GM18511 (cell line): Measurements from ENCODE around the gene LNX2.

Experiments used
- ATAC-seq: cut with Tn5 transposase; IDR thresholded peaks from one replicate; pipeline ENCODE4 v1.9.1; 2021; ENCODE audit warnings: mild to moderate bottlenecking, moderate library complexity; ENCODE audit not compliant: unreplicated experiment

Gene LNX2

DNA sequence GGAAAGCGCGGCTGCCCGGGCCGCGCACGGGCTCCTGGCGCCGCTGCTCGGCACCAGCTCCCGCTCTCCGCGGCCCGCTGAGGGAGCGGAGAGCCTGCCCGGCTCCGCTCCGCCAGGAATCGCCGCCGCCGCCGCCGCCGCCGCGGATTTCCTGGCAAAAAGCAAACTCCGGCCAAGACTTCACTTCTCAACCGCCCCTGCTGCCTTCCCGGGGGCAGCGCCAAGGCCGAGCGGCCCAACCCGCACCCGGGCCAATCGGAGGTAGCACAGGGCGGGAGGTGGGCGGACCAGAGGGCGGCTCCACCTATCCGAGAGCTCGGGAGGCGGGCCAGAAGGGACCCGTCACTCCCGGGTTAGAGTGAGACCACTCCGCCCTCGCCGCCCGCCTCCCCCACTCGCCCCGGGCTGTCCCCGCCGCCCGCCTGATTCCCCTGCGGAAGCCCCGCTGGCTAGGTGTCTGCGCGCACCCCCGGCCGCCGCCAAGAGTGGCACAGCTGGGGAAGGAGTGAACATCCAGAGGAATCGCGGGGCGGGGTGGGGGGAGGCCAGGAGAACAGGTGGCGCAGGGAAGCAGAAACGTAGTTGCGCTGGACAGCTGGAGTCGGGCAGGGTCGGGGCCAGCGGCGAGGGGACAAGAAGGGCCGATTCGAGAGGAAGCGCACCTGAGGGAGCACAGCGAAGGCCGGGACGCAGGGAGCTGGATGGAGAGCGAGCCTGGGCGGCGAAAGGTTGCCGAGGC lies at the start of gene LNX2:
LNX2 (minus strand) TSS at position 153 of the 739 bp plus-strand sequence. CDS start 38,826 bp downstream, outside the sequence.
- peak; percentile 88 for ATAC-seq

DNA sequence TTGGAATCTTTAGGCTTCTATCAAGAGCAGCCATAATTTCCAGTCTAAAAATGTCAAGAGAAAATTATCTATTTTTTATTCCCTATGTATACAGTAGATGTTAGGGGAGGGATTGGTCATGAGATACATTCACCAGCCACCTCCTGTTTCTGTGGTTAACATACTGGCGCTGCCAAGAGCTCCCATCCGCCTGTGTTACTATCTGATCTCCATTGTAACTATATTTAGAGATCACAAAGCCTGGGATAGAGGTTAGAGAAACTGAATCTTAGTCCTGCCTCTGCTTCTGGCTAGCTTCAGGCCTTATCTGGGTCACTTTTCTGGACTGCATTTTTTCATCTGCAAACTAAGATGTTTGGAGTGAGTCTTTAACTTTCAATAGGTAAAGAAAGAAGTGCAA lies 47.6 kb upstream of the LNX2 start:
- no peak for ATAC-seq

DNA sequence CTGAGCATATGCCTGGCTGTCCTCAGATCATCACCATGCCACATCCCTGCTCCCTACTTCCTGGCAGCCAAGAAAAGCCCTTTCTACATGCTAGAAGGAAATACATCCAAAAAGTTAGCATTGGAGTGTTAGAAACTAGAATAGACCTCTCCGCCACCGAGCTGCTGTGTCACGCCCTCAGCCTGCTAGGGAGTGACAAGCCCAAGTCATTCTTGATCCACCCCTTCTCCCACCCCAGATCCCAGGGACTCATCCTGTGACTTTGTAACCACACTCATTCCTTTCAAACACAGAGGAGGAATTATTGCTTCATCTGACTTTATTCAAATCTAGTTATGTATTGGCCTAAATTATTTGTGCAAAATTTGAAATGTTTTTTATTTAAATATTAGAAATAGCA lies 46.6 kb upstream of the LNX2 start:
- ATAC-seq = no peak

DNA sequence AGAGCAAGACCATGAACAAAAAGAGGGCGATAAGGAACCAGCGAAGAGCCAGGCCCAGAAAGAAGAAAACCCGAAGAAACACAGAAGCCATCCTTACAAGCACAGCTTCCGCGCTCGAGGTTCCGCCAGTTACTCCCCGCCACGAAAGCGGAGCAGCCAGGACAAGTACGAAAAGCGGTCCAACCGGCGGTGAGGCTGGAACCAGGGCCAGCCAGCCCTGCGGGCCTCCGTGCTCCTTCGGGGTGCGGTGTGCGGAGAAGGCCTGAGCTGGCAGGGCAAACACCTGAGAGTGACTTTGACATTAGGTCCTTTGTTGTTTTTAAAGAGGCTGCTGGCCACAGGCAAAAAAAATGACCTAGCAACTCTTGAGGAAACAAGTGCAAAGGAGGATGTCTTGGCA lies 45.4 kb upstream of the LNX2 start:
- no peak for ATAC-seq

DNA sequence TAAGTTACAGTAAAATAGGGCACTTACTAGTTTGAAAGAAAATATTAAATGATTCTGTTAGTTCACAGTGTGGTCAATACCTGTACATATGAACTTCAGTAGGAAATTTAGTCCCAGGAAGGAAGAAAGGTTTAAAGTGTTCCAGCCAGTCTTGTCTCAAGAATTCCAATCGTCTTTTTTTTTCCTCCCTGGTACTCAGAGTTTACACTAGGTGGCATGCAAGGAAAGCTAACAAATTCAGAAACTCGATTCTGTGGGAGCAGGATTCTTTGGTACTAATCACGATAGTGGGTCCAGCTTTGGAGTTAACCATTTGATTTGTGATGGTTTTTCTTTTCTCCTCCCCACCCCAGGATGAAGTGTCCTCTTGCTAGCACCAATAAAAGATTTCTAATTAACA lies 45.0 kb upstream of the LNX2 start:
- ATAC-seq = no peak

DNA sequence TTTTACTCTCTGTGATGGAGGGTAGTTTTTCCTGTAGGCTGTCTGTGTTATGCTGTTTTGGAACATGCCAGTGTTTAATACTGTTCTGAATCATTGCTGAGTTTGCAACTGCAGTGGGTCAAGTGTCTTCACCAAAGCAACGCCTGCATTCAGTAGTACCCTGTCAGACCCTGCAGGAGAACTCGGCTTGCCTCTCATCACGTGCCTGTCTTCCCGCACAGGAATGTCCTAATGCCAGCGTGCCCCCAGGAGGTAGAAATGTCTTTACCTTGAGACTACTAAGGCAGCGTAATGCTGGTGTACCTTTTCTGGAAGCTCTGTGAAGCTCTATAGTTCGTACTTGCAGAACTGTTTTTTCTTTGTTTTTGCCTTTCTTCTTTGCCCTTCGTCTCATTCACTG lies 43.6 kb upstream of the LNX2 start:
- ATAC-seq = no peak

DNA sequence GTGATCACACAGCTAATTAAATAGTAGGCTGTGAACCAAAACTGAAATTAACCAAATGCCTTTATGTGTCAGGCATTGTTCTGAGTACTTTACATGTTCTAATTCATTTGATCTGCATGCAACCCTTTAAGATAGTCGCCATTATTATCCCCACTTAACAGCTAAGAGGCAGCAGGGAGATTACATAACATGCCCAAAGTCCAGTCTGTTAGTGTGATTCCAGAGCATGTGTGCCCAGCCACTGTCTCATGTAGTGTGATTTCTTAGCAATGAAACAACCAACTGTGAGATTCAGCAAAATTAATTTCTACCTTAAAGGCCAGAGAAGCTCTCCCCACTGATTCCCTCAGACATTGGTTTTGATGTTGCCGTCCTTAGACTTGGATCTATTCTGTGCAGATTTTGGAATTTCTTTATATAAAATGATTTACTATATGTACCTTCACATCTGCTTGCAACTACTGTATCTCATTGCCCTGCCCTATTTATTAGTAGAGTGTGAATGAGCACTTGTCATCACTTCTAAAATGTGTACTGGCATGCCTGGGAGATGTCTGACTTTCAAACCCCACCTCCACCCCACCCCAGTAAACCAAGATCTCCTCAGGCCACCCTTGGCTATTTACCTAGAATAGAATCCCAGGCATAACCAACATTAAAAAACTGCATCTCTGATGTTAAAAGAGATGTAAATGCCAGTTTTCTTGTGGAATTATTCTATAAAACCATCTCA lies 42.6 kb upstream of the LNX2 start:
- ATAC-seq = no peak

DNA sequence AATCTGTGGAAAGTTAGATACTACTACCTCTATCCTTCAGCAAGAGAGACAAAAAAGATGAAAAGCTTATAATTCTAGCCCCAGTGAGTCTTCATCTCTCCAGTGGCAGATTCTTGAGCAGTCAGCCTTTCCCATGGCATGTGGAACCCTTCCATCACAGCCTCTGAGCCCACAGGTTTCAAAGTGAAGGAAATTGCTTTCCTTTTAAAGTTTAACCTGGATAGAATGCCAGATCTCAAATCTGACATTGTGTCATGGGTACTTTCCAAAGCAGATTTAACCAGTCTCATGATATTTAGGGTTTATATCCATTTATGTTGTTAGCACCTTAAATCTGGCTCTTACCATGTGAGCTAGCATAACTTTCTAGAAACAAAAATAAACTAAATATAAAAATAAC lies 40.7 kb upstream of the LNX2 start:
- no peak for ATAC-seq

DNA sequence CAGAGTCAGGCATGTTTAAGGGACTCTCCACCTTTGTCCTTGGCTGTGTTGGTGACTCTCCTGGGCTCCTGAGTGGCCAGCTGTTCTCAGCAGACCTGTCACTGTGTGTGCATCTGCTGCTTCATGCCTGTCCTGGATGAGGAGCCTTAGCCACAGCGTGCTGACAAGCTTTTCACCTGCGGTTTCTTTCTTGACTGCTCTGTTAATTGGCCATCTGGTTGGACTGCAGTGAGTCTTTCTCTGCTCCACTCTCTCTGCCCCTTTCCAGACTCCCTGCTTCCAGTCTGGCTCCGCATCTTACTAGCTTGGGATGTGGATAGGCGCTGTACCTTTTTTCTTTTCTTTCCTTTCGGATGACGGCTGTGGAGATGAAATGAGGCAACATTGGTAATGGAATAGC lies 40.2 kb upstream of the LNX2 start:
- no peak for ATAC-seq

DNA sequence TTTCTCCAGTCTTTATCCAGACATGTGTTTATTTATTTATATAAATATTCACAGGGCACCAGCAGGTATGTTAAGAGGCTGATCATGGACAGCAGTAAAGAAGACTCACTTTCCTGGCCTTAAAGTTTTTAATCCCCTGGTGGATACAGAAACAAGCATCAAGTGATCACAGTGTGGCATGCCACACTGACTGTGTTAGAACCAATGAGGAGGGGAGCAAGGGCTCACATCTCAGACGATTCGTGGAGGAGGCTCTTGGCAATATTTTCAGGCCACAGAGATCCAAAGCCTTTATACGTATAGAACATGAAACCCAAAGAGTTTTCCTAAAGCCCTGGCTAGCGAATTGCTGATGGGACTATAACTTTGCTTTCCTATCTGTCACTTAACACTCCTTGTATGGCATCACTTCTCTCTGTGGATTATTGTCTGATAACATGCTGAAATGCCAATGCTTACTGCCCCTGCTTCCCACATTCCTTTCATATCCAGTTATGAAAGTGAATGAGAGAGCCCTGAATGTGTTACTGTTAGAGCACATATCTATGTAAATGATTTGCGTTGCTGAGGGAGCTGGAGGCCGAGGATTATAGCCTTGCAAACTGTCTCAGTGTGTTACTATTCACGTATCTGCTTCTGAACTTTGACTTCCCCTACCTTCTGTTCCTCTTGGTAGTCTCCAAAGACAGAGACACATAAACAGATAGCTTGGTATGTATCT lies 39.0 kb upstream of the LNX2 start:
- ATAC-seq = no peak

DNA sequence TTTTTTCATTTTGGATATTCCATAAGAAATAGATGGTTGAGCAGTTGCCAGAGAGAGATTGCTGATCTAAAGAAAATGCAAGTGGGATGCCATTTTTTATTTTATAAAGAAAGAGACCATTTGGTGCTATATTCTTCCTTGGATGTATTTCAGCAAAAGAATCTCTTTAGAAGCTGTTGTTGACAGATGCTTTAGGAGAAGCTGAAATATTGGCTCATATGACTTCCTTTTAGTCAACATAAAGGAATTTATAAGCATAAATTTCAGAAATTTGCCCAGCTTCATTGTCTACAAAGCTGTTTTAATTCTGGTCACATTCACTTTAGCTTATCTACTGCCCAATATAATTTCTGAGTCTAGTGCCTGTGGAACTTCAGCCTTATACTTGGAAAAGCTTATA lies 38.2 kb upstream of the LNX2 start:
- no peak for ATAC-seq

DNA sequence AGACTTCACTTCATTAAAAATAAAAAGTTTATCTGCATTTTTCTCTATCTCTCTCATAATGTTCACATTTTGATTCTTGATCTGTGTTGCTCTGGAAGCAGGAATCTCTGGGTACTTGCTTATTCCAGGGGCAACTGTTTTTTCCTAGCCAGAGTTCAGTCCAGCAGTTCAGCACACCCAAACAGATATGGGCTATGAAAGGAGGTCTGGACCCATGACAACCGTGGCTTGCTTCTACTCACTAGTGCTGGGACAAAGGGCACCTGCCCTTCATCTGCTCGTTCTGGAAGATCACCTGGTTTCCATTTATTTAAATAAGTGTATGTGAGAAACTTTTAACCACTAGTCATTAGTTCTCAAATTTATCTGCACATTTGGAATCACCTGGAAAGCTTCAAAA lies 37.4 kb upstream of the LNX2 start:
- ATAC-seq = no peak

DNA sequence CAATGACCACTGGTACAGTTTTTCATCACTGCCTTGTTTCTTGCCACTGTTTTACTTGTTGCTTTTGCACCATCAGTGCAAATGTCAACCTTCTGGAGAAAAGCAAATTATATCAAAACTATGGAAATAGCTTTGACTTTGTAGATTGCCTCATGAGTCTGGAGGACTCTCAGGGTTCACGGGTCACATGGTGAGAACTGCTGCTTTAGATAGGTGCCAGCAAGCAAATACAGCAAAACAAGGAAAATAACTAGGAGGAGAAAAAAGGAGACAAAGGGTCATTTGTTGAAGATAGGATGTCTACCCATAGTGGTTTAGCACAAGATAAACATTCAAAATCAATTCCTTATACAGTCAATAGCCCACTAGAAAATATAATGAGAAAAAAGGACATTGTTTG lies 34.5 kb upstream of the LNX2 start:
- no peak for ATAC-seq

DNA sequence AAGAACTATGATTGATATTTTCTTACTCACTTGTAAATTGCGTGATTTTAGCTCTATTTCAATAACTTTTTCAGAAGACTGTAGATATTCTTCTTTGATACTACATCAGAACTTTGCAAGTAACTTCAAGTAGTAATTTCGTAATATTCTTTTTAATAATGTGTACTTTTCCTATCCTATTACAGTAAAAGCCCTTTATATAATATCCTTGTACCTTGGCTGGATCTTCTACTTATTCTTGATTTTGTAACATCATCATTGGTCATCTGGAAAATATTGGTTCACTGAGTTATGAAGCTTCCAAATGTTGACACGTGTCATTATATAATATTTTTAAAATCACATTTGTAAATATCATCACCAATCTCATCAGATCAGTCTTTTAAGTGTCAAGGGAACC lies 33.7 kb upstream of the LNX2 start:
- ATAC-seq = no peak

DNA sequence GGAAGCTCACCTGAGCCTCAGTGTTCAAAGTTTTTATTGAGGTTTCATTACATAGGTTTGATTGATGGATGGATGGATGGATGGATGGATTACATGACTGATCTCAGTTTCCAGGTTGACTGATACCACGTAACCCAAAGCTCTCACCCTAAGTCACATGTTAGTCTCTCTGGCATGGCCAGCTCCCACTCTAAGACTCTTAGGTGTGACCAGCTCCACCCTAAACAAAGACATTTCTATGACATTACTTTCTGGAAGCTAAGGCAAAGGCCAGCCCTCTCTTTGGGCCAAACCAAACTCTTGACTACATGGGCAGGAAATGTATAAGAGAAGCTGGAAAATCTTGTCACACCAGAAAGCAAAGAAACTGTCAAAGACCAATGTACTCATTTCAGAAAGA lies 30.0 kb upstream of the LNX2 start:
- no peak for ATAC-seq

DNA sequence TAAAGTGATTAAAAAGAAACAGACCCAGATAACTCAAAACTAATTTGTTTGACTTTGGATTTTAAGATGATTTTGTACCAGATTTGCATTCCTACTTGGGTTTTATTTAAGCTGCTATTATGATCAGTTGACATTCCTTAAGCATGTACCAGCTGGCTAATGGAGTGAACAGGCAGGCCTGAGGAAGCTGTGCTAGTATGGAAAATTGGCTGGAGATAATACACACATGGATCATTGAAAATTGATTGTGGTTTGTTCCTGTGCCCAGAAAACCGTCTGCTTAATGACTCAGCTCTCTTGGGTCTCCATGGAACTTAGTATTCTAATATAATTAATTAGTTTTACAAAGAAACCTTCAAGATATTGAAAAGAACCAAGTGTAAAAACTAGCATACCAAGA lies 24.0 kb upstream of the LNX2 start:
- no peak for ATAC-seq

DNA sequence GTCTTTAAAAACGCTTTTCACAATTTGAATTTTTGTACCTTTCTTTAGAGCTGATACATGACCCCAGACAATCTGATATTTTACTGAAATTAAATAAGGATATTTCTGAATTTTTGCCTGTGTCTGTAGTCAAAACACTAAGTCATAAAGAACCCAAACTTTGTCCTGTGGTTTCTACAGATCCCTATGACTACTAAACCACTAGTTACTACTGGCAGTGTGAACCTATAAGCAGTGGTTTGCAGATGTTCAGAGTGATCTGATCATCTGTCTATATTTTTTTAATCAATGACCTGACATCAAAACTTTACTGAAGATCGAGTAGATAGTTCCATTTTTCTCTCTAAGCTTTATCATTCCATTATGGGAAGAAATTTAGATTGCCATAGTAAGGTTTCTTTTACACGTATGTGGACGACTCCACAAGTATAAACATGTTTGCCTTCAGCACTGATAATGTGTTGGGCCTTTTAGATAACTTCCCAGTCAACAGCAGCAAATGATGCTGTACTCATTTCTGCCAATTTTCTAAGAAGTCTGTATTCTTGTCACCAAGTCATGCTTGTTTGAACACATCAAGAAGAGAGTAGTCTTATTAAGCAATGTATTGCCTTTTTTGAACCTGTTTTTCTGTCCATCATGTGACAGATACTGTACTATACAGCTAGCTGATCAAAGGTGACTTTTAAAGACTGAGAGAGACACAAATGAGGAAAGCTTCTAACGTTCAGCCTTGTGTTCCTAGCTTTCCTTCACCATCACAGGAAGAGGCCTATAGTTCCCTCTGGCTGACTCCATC lies 23.2 kb upstream of the LNX2 start:
- no peak for ATAC-seq

DNA sequence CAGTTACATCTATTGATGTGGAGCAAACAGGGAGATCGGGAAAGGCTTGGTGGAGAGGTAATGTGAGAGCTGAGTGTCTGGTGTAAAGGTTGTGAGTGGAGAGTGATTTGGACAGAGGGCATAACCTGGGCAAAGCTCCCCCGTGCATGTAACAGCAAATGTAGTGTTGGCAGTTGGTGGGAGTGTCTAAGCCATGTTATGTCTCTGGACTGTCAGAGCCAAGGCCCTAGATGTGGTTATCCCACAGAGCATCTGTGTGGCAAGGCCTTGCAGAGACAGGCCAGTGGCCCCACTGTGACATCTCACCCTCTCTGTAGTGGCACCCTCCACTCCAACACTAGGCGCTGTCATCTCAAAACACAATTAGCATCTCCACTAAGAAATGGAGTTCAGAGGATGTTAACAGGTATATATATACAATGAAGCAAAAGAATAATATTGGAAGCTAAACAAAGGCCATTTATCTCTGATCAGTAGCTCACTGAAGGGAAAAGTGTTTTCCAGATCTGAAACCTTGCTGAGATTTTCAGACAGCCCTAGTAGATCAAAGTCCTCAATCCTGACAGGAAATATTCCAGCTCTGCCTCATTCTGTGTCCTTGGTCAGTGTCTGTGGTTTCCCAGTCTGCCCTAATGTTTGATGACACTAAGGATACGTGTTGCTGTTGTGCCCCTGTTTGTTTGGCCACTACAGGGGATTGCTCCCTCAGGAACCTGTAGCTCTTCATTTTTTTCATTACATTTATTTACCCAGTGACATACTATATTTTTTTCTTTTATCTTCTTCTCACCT lies 21.6 kb upstream of the LNX2 start:
- ATAC-seq = no peak

DNA sequence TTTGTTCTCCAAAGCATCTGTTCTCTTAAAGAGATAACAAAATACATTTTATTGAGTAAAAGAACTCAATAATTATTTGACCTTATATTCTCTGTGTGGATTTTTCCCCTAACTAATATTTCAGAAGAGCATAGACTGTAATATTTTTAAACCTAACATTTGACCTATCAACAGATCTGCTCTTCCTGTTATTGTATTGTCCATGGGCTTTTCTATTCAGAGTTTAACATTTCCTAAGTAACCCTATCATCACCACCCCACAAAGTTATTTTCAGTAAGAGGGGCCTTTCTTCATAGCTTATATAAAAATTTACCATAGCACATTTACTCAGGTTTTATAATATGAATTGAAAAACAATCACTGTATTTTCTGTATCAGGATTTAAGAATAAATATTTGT lies 18.9 kb upstream of the LNX2 start:
- ATAC-seq = no peak

DNA sequence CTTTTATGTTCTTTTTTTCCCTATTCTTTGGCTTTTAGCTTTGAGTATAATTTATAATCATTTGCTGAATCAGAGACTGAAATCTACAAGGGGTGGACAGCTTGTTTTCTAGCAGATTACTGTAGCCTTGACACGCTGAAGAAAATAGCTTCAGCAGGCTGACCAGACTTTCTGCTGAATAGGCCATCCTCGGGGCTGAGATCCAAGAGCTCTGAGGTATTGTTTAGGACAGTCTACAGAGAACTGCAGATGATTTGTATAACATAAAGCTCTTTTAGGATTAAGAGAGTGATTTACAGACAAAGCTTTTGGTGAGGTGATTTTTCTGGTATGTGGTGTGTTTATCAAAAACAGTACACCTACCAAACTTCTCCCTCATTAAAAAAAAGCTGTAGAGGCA lies 18.2 kb upstream of the LNX2 start:
- no peak for ATAC-seq
